Astrocyte (in vitro differentiated cells and primary cell): Measurements from ENCODE around the gene SF3A2. TPM values are rescaled to one million over a fixed set of nuclear protein-coding genes. Genes with fewer than 3 reads are reported as not detected.

Source experiments
- DNase-seq: peaks from one replicate; pipeline ENCODE4 v3.0.0-alpha.2; 2010; ENCODE audit warnings: low read depth
- FAIRE-seq: peaks from 2 replicates; lab custom pipeline; 2011; peaks lifted over from hg19 to GRCh38; lab: Jason Lieb, UNC
- H2AFZ ChIP-seq: 2 replicates; pipeline ENCODE4 v1.6.0; 2012; ENCODE audit warnings: low read depth, low read length, inconsistent platforms
- H3K27ac ChIP-seq: 2 replicates; pipeline ENCODE4 v1.5.1; 2011; ENCODE audit warnings: low read depth, low read length, inconsistent platforms
- H3K27me3 ChIP-seq: 2 replicates; pipeline ENCODE4 v1.6.0; 2011; ENCODE audit warnings: low read length, inconsistent platforms; ENCODE audit not compliant: insufficient read depth
- H3K36me3 ChIP-seq: 2 replicates; pipeline ENCODE4 v1.5.1; 2011; ENCODE audit warnings: low read length, inconsistent platforms; ENCODE audit not compliant: insufficient read depth
- H3K4me1 ChIP-seq: 2 replicates; pipeline ENCODE4 v1.5.1; 2011; ENCODE audit warnings: low read length, inconsistent platforms; ENCODE audit not compliant: insufficient read depth
- H3K4me2 ChIP-seq: 2 replicates; pipeline ENCODE4 v1.6.0; 2012; ENCODE audit warnings: low read length, inconsistent platforms
- H3K4me3 ChIP-seq: 2 replicates; pipeline ENCODE4 v1.5.1; 2011; ENCODE audit warnings: low read depth, mild to moderate bottlenecking, low read length, inconsistent platforms; ENCODE audit not compliant: insufficient read depth
- H3K79me2 ChIP-seq: 2 replicates; pipeline ENCODE4 v1.6.0; 2012; ENCODE audit warnings: mild to moderate bottlenecking, low read length, inconsistent platforms; ENCODE audit not compliant: insufficient read depth
- H3K9ac ChIP-seq: 2 replicates; pipeline ENCODE4 v1.6.0; 2012; ENCODE audit warnings: mild to moderate bottlenecking, low read length, inconsistent platforms
- H3K9me3 ChIP-seq: 2 replicates; pipeline ENCODE4 v1.5.1; 2012; ENCODE audit warnings: low read depth, mild to moderate bottlenecking, low read length, inconsistent platforms; ENCODE audit not compliant: insufficient read depth
- H4K20me1 ChIP-seq: 2 replicates; pipeline ENCODE4 v1.6.0; 2012; ENCODE audit warnings: low read length, inconsistent platforms; ENCODE audit not compliant: insufficient read depth
- H3K27ac Mint-ChIP-seq: one replicate; pipeline ENCODE4 v1.8.0; 2021; ENCODE audit warnings: mild to moderate bottlenecking, mixed read lengths; ENCODE audit not compliant: unreplicated experiment
- H3K27me3 Mint-ChIP-seq: one replicate; pipeline ENCODE4 v1.8.0; 2021; ENCODE audit warnings: low read depth, mixed read lengths; ENCODE audit not compliant: unreplicated experiment
- H3K36me3 Mint-ChIP-seq: one replicate; pipeline ENCODE4 v1.8.0; 2021; ENCODE audit warnings: low read depth, mixed read lengths; ENCODE audit not compliant: unreplicated experiment
- H3K4me1 Mint-ChIP-seq: one replicate; pipeline ENCODE4 v1.8.0; 2021; ENCODE audit warnings: low read depth, mixed read lengths; ENCODE audit not compliant: unreplicated experiment
- H3K4me3 Mint-ChIP-seq: one replicate; pipeline ENCODE4 v1.8.0; 2021; ENCODE audit warnings: mild to moderate bottlenecking, moderate library complexity, mixed read lengths; ENCODE audit not compliant: unreplicated experiment
- H3K9me3 Mint-ChIP-seq: one replicate; pipeline ENCODE4 v1.8.0; 2021; ENCODE audit warnings: mild to moderate bottlenecking, mixed read lengths; ENCODE audit not compliant: unreplicated experiment
- EZH2 ChIP-seq: IDR thresholded peaks from 2 replicates; pipeline ENCODE4 v1.6.1; 2012; ENCODE audit warnings: mild to moderate bottlenecking, low read length, inconsistent platforms; ENCODE audit not compliant: insufficient read depth
- total RNA-seq: library from RNA; stranded (reverse); gene quantifications from 2 replicates; pipeline ENCODE4 v1.2.1, GENCODE V29; 2021
- TF ChIP-seq, protein P1 (sequence below): IDR thresholded peaks from 2 replicates; pipeline ENCODE4 v1.5.1; 2011; ENCODE audit warnings: low read depth, mild to moderate bottlenecking, inconsistent platforms, low read length, moderate library complexity; ENCODE audit not compliant: insufficient read depth

Gene SF3A2
- total RNA-seq, 1 donor from 2014 or later: 83.2 TPM

GRCh38 chr19:2274185-2274711 is 37.6 kb downstream of the SF3A2 start:
- Histone ChIP-seq H3K4me1 (peaks cover 25% of the 10 kb centered on the region), H3K27me3 (no peaks in the 10 kb centered on the region), H3K27ac (no peak overlapping the region), H3K36me3 (peaks cover 3% of the 10 kb centered on the region), H3K4me3 (peak overlapping the region; percentile 16), H4K20me1 (peaks cover 71% of the 10 kb centered on the region), H3K79me2 (peaks cover 63% of the 10 kb centered on the region), H3K4me2 (peak overlapping the region; percentile 96), H3K9ac (peak overlapping the region; percentile 48), H2AFZ (no peak overlapping the region), H3K9me3 (no peaks in the 10 kb centered on the region)
- no peak for DNase-seq
- FAIRE-seq: no peak
- TF ChIP-seq, protein P1, sequence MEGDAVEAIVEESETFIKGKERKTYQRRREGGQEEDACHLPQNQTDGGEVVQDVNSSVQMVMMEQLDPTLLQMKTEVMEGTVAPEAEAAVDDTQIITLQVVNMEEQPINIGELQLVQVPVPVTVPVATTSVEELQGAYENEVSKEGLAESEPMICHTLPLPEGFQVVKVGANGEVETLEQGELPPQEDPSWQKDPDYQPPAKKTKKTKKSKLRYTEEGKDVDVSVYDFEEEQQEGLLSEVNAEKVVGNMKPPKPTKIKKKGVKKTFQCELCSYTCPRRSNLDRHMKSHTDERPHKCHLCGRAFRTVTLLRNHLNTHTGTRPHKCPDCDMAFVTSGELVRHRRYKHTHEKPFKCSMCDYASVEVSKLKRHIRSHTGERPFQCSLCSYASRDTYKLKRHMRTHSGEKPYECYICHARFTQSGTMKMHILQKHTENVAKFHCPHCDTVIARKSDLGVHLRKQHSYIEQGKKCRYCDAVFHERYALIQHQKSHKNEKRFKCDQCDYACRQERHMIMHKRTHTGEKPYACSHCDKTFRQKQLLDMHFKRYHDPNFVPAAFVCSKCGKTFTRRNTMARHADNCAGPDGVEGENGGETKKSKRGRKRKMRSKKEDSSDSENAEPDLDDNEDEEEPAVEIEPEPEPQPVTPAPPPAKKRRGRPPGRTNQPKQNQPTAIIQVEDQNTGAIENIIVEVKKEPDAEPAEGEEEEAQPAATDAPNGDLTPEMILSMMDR: no peak
- no peak for TF ChIP-seq EZH2
- Mint-ChIP-seq H3K27me3 (no peaks in the 10 kb centered on the region), H3K4me3 (peak overlapping the region; percentile 75), H3K27ac (peak overlapping the region; percentile 87), H3K9me3 (no peaks in the 10 kb centered on the region), H3K36me3 (peaks cover 16% of the 10 kb centered on the region), H3K4me1 (peaks cover 14% of the 10 kb centered on the region)

- Histone ChIP-seq H2AFZ (no peak overlapping the region), H3K79me2 (peaks cover 55% of the 10 kb centered on the region), H4K20me1 (peaks cover 64% of the 10 kb centered on the region), H3K27me3 (no peaks in the 10 kb centered on the region), H3K4me3 (no peak overlapping the region), H3K36me3 (peaks cover 3% of the 10 kb centered on the region), H3K4me1 (peaks cover 25% of the 10 kb centered on the region), H3K4me2 (no peak overlapping the region), H3K27ac (no peak overlapping the region), H3K9me3 (no peaks in the 10 kb centered on the region), H3K9ac (peak overlapping the region; percentile 10)
- Mint-ChIP-seq H3K4me3 (peak overlapping the region; percentile 75), H3K9me3 (no peaks in the 10 kb centered on the region), H3K4me1 (peaks cover 14% of the 10 kb centered on the region), H3K27me3 (no peaks in the 10 kb centered on the region), H3K36me3 (peaks cover 15% of the 10 kb centered on the region), H3K27ac (peak overlapping the region; percentile 77)
- FAIRE-seq (no peak), DNase-seq (peak; percentile 37)
- TF ChIP-seq, protein P1: peak; percentile 52
- TF ChIP-seq EZH2: no peak
Observed at GRCh38 chr19:2274931-2275535, 38.4 kb downstream of the SF3A2 start.
